Hematopoietic multipotent progenitor cell treated with erythropoietin and hydrocortisone succinate and interleukin-3 and kit ligand, for 6 days (in vitro differentiated cells): Measurements from ENCODE around the gene NME1.
"Not testable (repeated sequence)": the region's sequence is repeated elsewhere in the genome, so short reads cannot be mapped to it uniquely, and the experiment has no call there.

Experiments
- DNase-seq: peaks from one replicate; pipeline ENCODE4 v3.0.0-alpha.2; 2015

NME1 gene

GRCh38 chr17:51147650-51148049 is 5.7 kb upstream of the NME1 start:
- no peak for DNase-seq

- DNase-seq, result no peak
Observed at GRCh38 chr17:51149163-51149562, 4.2 kb upstream of the NME1 start.

DNA sequence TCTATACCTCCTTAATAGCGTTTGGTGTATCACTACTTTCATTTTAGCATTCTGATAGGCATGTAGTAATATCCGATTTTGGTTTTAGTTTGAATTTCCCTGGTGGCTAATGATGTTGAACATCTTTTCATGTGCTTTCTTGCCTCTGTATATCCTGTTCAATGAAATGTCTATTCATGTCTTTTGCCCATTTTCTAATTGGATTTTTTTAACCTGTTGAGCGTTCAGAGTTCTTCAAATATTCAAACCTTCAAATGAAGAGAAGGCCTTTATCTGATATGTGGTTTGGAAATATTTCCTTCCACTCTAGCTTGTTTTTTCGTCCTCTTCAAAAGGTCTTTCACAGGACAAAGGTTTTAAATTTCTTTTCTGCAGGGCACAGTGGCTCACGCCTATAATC is 2.4 kb upstream of the NME1 start:
- DNase-seq, result no peak

DNA sequence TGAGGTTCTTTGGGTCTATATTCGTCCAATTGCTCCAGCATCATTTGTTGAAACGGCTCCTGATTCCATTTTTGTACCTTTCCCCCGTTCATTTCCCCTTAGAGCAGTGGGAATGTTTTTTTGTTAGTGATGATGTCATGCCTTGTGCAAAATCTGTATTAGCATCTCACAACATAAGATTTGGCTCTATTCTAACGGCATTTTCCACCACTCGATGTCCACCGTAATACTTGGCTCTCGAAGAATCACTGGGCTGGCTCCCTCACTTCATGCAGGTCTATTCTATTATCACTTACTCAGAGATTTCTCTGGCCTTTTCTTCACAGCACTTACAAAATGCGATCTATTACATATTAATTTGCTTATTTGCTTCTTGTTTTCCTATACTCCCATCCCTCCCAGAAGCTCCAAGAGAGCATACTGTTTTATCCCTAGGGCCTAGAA is 571 bp upstream of the NME1 start:
- DNase-seq, result no peak

GRCh38 chr17:51154176-51154575 is 817 bp downstream of the NME1 start:
- peak; percentile 46 for DNase-seq

GRCh38 chr17:51155416-51155815 is 2.1 kb downstream of the NME1 start:
- DNase-seq, result no peak

- DNase-seq, result peak; percentile 36
Observed at GRCh38 chr17:51159604-51160003, 6.2 kb downstream of the NME1 start.

DNA sequence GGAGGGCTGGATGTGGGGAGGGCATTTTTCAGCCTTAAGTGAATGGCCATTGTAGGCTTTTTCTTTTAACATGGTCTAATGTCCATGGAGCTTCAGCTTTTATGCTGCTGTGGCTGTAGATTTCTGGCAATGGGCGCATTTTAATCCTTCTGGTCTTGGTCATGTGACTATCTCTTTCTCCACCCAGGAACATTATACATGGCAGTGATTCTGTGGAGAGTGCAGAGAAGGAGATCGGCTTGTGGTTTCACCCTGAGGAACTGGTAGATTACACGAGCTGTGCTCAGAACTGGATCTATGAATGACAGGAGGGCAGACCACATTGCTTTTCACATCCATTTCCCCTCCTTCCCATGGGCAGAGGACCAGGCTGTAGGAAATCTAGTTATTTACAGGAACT is 8.2 kb downstream of the NME1 start:
- no peak for DNase-seq

DNA sequence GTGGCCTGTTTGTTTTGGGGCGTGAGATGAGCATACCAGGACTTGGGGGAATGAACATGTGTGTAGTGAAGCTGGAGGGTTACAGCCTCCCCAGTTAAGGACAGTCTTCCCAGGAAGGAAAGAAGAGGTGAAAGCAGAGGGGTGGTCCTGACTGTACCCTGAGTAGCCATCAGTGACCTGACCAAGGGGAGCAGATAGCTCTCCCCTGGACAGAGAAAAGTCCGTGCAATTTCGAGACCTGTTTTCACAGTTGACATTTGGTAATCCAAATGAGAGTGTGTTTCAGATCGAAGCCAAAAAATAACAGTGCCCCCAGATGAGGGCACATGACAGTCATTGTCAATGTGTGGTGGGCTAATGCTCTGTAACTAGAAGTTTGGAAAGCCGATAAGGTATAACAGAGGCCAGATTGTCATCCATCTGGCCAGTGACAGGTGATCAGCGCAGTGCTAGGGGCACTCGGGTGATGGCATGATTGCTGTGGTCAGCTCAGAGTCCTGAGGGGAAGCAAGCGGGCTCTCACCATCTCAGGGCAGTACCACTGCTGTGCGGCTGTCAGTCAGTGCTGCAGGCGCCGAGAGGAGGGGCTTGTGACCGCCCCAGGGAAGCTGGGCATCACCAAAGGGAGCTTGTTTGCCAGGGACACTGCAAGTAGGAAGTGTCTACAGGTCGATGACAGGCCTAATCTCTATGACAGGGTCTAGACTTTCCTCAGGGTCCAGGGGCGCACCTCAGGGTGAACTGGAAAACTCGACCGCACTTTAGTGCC is 11.7 kb downstream of the NME1 start:
- DNase-seq, result no peak

DNA sequence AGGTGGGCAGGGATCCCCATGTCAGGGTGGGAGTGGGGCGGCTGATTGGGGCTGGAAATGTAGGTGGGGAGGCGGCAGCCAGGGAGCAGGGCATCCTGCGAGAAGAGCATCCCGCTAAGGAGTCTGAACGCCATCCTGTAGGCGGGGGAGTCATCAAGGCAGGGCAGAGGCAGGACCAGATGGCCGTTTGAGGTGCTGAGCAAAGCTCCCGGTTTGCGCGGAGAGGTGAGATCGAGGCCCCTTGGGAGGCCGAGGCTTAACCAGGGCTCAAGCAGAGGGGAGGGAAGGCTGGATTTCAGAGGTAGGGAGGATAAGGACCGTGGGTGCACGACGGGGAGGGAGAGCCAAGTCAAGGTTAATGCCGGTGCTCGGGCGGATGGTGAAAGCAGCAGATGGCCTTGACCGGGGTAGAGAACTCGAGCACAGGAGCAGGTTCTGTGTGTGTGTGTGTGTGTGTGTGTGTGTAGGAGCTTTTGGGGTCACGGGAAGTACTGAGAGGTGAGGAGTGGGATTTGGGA is 12.4 kb downstream of the NME1 start:
- no peak for DNase-seq

GRCh38 chr17:51166198-51166986 is 13.0 kb downstream of the NME1 start, which contains the start of gene NME2:
NME2 (plus strand) TSS chr17:51166411; CDS start chr17:51166831, 420 bp downstream.
- DNase-seq, result peak; percentile 92

GRCh38 chr17:51166987-51167931 is 13.9 kb downstream of the NME1 start:
- peak; percentile 77 for DNase-seq

GRCh38 chr17:51169340-51169739 is 16.0 kb downstream of the NME1 start:
- no peak for DNase-seq

DNA sequence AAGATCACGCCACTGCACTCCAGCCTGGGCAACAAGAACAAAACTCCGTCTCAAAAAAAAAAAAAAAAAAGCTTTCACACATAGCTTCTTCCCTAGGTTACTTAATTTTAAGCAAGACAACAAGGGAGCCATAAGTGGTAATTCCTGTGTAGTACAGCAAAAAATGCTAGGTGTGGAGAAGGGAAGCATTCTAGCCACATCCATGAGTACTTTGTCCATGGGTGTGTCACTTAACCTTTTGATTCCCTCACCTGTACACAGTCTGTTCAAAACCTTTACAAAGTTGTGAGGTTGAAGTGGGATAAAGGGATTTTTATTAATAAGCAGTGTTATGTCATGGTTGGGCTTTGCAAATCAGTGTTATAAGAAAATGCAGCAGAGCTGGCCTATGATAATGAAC is 17.4 kb downstream of the NME1 start:
- DNase-seq, result no peak

- not testable (repeated sequence) for DNase-seq
Observed at GRCh38 chr17:51172030-51172429, 18.7 kb downstream of the NME1 start.

DNA sequence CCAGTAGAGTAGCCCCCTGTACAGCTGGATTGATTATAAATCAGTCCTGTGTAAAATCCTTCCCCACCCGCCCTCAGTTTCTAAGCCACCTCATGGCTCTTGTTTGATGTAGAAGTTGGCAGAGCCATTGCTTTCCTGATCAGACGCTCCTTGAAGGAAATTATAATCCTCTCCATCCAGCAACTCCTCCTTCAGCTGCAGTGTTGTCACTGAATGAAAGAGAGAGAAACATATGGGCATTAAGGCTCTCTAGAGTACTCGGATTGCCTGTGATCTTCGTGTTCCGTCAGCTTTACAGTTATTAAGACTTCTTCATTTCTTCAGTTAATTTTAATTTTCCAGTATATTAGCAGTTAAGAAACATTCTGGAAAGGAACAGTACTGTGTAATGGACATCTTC is 27.1 kb downstream of the NME1 start:
- no peak for DNase-seq

GRCh38 chr17:51184124-51184523 is 30.8 kb downstream of the NME1 start:
- no peak for DNase-seq

DNA sequence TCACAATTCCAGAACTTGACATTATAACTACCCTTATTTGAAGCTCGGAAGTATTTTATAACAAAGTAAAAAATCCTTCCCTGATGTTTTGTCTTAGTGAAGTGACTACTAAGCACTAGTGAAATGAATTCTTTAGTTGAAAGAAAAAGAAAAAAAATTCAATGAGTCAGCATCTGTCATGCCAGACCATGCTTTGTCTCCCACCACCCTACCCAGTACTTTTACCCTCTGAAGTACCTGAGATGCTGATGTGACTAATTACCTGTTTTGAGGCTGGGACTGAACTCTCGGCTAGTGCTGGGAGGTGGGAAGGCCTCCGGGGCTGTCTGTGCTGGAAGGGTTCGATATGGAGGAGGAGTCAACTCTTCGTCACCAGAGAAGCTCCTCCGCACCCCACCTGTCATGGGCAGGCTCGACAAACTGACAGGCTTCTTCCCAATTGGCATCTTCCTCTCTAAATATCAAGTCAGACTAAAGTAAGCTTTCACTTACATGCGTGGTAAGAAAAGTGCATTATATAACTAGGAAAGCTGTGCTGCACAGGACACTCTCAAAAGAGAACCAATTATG is 32.5 kb downstream of the NME1 start:
- DNase-seq, result no peak

DNA sequence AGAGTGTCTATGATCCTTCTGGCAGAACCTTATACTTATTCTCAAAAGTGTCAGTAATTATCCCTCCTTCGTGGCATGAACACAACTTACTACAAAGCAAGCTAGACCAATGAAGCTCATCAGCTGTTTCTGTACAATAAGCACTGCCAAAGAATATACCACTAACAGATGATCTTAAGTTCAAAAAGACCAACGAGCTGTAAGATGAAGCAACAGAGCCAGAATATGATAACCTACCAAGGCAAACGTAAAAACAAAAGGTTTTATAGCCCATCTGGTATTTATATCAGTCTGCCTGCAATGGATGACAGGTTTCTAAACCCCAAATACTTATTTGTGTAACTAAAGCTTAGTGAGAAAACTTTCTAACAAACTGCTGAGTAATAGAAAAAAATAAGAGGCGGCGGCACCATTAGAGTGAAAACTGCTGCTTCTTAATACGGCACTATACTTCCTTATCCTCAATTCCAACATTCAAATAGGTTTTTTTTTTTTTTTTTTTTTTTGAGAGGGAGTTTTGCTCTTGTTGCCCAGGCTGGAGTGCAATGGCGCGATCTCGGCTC is 35.0 kb downstream of the NME1 start:
- no peak for DNase-seq

GRCh38 chr17:51189162-51189561 is 35.8 kb downstream of the NME1 start:
- no peak for DNase-seq

DNA sequence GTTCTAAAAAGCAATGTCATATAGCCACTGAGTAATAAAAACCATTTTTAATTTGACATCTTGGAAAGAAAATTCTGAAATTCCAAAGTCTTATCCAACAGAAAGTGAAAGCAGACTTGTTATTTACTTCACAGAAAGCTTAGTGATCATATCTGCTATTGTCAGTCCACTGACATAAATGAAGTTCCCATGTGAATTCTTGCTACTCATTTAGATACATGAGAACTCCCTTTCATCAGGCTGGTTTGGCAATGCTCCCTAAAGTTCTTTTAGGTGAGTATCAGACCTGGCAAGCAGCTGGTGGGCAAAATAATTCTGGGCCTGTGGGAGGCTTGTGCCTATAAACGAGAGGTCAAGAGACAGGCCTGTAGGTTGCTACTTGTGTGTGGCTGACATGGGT is 36.3 kb downstream of the NME1 start:
- DNase-seq, result no peak

DNA sequence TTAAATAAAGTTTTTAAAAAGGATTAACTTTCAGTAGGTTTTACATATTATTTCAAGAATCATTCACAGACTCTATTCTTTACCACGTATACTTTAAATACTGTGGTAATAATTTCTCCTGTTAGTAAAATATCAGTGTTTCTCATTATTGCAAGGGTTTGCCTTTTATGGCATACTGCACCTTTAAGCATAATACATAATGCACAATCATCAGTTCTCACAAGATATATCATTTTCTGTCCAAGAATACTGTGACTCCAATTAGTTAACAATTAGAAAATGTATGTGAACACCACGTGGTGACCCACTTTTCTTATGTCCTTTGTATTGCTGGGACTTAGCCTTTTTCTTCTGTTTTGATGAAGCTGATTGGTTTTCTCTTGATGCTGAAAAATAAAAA is 38.5 kb downstream of the NME1 start:
- no peak for DNase-seq
